ENCODE results near the gene DSG3. TPM values are rescaled to one million over a fixed set of nuclear protein-coding genes. Genes with fewer than 3 reads are reported as not detected.

DSG3 gene
- total and polyA plus RNA-seq, 2 of the 13 experiments (the other 11 are each of a cell fraction or from before 2014, with no cell fraction given), result not detected

- WGBS (ENCODE audit: low lambda C conversion rate), result 90% methylated on average over 10 of the region's 10 CpGs
- no TSS peak for BruUV-seq (replicated peaks)
- Histone ChIP-seq H3K36me3 (replicated peaks in 1 of 2; ENCODE audit: control insufficient read depth in 1 of 2, insufficient read depth in 2 of 2, low read length in 2 of 2) (0 out of 5 replicates have a peak, but pooled peaks cover 0 to 2% of the 10 kb centered on the region in 2 experiments), H3K9me3 (ENCODE audit: low read length) (no peaks in the 10 kb centered on the region), H2AFZ (ENCODE audit: low read length) (no peak overlapping the region), H3K9ac (ENCODE audit: insufficient read depth, low read depth, low read length) (no peak overlapping the region), H4K20me1 (ENCODE audit: insufficient read depth, low read length) (no peaks in the 10 kb centered on the region), H3K79me2 (ENCODE audit: insufficient read depth, low read length) (peaks cover 64% of the 10 kb centered on the region), H3K4me3 (replicated peaks in 1 of 3; ENCODE audit: insufficient read depth in 1 of 3, low read depth in 2 of 3, low read length in 3 of 3) (no peak overlapping the region), H3K27me3 (ENCODE audit: control insufficient read depth in 1 of 2, insufficient read depth in 2 of 2, low read length in 2 of 2) (no peaks in the 10 kb centered on the region), H3K27ac (ENCODE audit: extremely low read length, insufficient read depth, low read length) (no peak overlapping the region), H3K4me1 (ENCODE audit: insufficient read depth, low read length) (peaks cover 32% of the 10 kb centered on the region), H3K4me2 (ENCODE audit: low read depth, low read length) (no peak overlapping the region)
- in situ Hi-C loops (cut with HindIII; ENCODE audit: extremely low pct_ligation_motif_present, low pct_unique_long_range_greater_than_20kb), result no loop called here
- DNase-seq (ENCODE audit: low spot score) (no peak), ATAC-seq (no peak), FAIRE-seq (no peak)
- CTCF ChIA-PET (ENCODE audit: low intra/inter-chr PET ratio, low total read pairs), result no interaction called here
- POLR2A ChIA-PET, result no interaction called here
- intact Hi-C loops (cut with micrococcal nuclease; ENCODE audit: unreplicated experiment), result no loop called here
- 0 out of 2 replicates have a peak, but pooled peaks have one; percentile 9 for TF ChIP-seq POLR2G (IDR thresholded peaks at IDR 0.05; ENCODE audit: low read depth, low read length)
- TF ChIP-seq NPAS2 (CRISPR knock-in tag; IDR thresholded peaks at IDR 0.05; ENCODE audit: borderline replicate concordance), result no peak
These were observed 57.1 kb downstream of the DSG3 start for GRCh38 chr18:31504455-31505147.

GRCh38 chr18:31505156-31505555 is 57.6 kb downstream of the DSG3 start:
- in situ Hi-C loops (cut with HindIII; ENCODE audit: extremely low pct_ligation_motif_present, low pct_unique_long_range_greater_than_20kb) (no loop called here), intact Hi-C loops (cut with micrococcal nuclease; ENCODE audit: unreplicated experiment) (no loop called here)
- BruUV-seq (replicated peaks), result no TSS peak
- no peaks in the 10 kb centered on the region for H4K20me1 ChIP-seq (ENCODE audit: insufficient read depth, low read length)
- POLR2A ChIA-PET, result no interaction called here
- no peak overlapping the region for H2AFZ ChIP-seq (ENCODE audit: low read length)
- no peak overlapping the region for H3K9ac ChIP-seq (ENCODE audit: insufficient read depth, low read depth, low read length)
- CTCF ChIA-PET (ENCODE audit: low intra/inter-chr PET ratio, low total read pairs), result no interaction called here
- no peak for DNase-seq (ENCODE audit: low spot score)
- peaks cover 32% of the 10 kb centered on the region for H3K4me1 ChIP-seq (ENCODE audit: insufficient read depth, low read length)
- no peaks in the 10 kb centered on the region for H3K9me3 ChIP-seq (ENCODE audit: low read length)
- H3K79me2 ChIP-seq (ENCODE audit: insufficient read depth, low read length), result peaks cover 59% of the 10 kb centered on the region
- H3K4me2 ChIP-seq (ENCODE audit: low read depth, low read length), result no peak overlapping the region
- TF ChIP-seq ZSCAN12 (CRISPR knock-in tag; IDR thresholded peaks at IDR 0.05), result no peak
- TF ChIP-seq PPARG (CRISPR knock-in tag; conservative IDR thresholded peaks at IDR 0.05), result no peak
- no peak for TF ChIP-seq TMF1 (CRISPR knock-in tag; IDR thresholded peaks at IDR 0.05; ENCODE audit: low read depth)
- no peak for TF ChIP-seq ZNF292 (CRISPR knock-in tag; IDR thresholded peaks at IDR 0.05; ENCODE audit: borderline replicate concordance, low read depth)
- no peak for TF ChIP-seq ZNF749 (CRISPR knock-in tag; IDR thresholded peaks at IDR 0.05; ENCODE audit: borderline replicate concordance)
- TF ChIP-seq, protein P1, sequence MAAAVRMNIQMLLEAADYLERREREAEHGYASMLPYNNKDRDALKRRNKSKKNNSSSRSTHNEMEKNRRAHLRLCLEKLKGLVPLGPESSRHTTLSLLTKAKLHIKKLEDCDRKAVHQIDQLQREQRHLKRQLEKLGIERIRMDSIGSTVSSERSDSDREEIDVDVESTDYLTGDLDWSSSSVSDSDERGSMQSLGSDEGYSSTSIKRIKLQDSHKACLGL (CRISPR knock-in tag; IDR thresholded peaks at IDR 0.05), result no peak
- TF ChIP-seq ZNF33A (CRISPR knock-in tag; IDR thresholded peaks at IDR 0.05; ENCODE audit: borderline replicate concordance), result no peak
- TF ChIP-seq, protein P2, sequence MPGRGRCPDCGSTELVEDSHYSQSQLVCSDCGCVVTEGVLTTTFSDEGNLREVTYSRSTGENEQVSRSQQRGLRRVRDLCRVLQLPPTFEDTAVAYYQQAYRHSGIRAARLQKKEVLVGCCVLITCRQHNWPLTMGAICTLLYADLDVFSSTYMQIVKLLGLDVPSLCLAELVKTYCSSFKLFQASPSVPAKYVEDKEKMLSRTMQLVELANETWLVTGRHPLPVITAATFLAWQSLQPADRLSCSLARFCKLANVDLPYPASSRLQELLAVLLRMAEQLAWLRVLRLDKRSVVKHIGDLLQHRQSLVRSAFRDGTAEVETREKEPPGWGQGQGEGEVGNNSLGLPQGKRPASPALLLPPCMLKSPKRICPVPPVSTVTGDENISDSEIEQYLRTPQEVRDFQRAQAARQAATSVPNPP (CRISPR knock-in tag; IDR thresholded peaks at IDR 0.05), result no peak
- no peak for TF ChIP-seq ZNF329 (CRISPR knock-in tag; IDR thresholded peaks at IDR 0.05; ENCODE audit: low read depth)
- no peak for TF ChIP-seq ZNF432 (CRISPR knock-in tag; IDR thresholded peaks at IDR 0.05; ENCODE audit: borderline replicate concordance)
- TF ChIP-seq ZNF567 (CRISPR knock-in tag; IDR thresholded peaks at IDR 0.05; ENCODE audit: borderline replicate concordance), result no peak
- H3K27me3 ChIP-seq (ENCODE audit: control insufficient read depth in 1 of 2, insufficient read depth in 2 of 2, low read length in 2 of 2), result no peaks in the 10 kb centered on the region
- 0 out of 5 replicates have a peak, but pooled peaks cover 0 to 2% of the 10 kb centered on the region in 2 experiments for H3K36me3 ChIP-seq (replicated peaks in 1 of 2; ENCODE audit: control insufficient read depth in 1 of 2, insufficient read depth in 2 of 2, low read length in 2 of 2)
- FAIRE-seq, result no peak
- H3K27ac ChIP-seq (ENCODE audit: extremely low read length, insufficient read depth, low read length), result no peak overlapping the region
- no peak for ATAC-seq
- H3K4me3 ChIP-seq (replicated peaks in 1 of 3; ENCODE audit: insufficient read depth in 1 of 3, low read depth in 2 of 3, low read length in 3 of 3), result no peak overlapping the region
- 95% methylated on average over 6 of the region's 6 CpGs for WGBS (ENCODE audit: low lambda C conversion rate)
